ENCODE measurements around the gene LRRC47. TPM values are rescaled to one million over a fixed set of nuclear protein-coding genes. Genes with fewer than 3 reads are reported as not detected.

LRRC47 gene
- total RNA-seq, 4 donors from 2014 or later = 21.6 to 33.5 (median 30.9) TPM

- TF ChIP-seq, protein P1, sequence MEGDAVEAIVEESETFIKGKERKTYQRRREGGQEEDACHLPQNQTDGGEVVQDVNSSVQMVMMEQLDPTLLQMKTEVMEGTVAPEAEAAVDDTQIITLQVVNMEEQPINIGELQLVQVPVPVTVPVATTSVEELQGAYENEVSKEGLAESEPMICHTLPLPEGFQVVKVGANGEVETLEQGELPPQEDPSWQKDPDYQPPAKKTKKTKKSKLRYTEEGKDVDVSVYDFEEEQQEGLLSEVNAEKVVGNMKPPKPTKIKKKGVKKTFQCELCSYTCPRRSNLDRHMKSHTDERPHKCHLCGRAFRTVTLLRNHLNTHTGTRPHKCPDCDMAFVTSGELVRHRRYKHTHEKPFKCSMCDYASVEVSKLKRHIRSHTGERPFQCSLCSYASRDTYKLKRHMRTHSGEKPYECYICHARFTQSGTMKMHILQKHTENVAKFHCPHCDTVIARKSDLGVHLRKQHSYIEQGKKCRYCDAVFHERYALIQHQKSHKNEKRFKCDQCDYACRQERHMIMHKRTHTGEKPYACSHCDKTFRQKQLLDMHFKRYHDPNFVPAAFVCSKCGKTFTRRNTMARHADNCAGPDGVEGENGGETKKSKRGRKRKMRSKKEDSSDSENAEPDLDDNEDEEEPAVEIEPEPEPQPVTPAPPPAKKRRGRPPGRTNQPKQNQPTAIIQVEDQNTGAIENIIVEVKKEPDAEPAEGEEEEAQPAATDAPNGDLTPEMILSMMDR (IDR thresholded peaks at IDR 0.05) = no peak
- DNase-seq (ENCODE audit: low spot score) (no peak), ATAC-seq (ENCODE audit: low FRiP score) (no peak)
Observed at GRCh38 chr1:3779265-3779911, 16.9 kb downstream of the LRRC47 start.

DNA sequence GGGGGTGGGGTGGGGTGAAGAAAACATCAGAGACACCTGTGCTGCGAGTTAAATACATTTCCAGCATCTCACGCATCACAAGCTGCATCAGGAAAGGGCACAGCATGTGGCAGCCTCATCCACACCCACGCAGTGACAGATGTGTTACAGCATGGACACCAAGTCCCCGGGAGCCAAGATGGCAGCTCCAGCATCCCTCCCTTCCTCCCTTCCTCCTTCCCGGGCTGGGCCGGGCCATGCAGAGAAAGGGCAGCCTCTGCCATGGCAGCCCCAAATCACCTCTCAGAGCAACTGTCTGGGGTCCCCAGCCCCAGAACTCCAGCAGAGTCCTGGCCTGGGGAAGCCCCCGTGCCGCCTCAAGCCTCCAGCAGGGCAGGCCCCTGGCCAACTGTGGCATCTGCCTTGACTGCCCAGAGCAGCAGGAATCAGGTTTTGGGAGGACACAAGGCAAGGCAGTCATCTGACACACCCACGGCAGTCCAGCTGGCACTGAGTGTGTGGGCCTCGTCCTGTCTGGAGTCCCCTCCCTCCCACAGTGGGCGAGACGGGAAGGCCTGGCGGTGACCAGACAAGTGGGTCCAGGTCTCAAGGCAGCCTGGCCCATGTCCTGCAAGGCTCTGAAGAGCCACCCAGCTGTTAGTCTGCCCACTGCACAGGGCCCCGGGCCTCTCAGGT, 17.6 kb downstream of the LRRC47 start:
- TF ChIP-seq, protein P1 (IDR thresholded peaks at IDR 0.05) = no peak
- ATAC-seq (ENCODE audit: low FRiP score) = no peak
- no peak for DNase-seq (ENCODE audit: low spot score)

GRCh38 chr1:3777647-3778589, 18.4 kb downstream of the LRRC47 start:
- DNase-seq (ENCODE audit: low spot score) (no peak), ATAC-seq (ENCODE audit: low FRiP score) (no peak)
- TF ChIP-seq, protein P1 (IDR thresholded peaks at IDR 0.05) = no peak

- ATAC-seq (ENCODE audit: low FRiP score) (no peak), DNase-seq (ENCODE audit: low spot score) (no peak)
- TF ChIP-seq, protein P1 (IDR thresholded peaks at IDR 0.05) = no peak
Observed at GRCh38 chr1:3777078-3777547, 19.2 kb downstream of the LRRC47 start.

DNA sequence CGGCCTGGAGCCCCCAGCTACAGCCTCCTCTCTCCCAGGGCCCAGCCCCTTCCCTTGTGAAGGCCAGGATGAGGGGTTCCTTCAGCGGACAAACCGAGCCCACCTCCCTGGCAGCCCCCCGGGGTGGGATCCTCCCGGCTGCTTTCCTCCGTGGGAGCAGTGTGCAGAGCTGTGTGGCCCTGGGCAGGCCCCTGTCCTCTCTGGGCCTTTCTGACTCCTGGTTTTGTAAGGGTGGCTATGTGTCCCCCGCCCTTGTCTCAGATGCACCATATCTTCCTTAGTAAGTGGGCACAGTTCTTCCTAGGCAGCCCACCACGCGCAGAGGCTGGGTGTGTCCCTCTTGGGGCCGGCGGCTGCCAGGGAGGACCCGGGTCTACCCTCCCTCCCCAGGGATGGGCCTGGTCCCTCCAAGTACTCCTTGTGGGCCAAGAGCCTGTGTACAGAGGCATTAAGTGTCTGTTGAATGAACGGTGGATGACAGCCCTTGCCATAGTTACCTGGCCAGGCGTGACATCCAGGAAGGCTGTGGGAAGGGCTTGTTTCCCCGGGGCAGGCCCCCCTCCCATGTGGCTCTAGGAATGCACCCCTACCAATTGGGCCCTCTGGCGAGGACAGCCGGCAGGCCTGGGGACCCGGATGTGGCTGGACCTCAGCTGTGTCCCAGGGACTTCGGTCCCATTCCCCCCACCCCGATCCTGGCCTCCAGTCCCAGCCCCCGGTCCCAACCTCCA, 19.9 kb downstream of the LRRC47 start:
- TF ChIP-seq, protein P1 (IDR thresholded peaks at IDR 0.05) = no peak
- ATAC-seq (ENCODE audit: low FRiP score) (no peak), DNase-seq (ENCODE audit: low spot score) (no peak)

DNA sequence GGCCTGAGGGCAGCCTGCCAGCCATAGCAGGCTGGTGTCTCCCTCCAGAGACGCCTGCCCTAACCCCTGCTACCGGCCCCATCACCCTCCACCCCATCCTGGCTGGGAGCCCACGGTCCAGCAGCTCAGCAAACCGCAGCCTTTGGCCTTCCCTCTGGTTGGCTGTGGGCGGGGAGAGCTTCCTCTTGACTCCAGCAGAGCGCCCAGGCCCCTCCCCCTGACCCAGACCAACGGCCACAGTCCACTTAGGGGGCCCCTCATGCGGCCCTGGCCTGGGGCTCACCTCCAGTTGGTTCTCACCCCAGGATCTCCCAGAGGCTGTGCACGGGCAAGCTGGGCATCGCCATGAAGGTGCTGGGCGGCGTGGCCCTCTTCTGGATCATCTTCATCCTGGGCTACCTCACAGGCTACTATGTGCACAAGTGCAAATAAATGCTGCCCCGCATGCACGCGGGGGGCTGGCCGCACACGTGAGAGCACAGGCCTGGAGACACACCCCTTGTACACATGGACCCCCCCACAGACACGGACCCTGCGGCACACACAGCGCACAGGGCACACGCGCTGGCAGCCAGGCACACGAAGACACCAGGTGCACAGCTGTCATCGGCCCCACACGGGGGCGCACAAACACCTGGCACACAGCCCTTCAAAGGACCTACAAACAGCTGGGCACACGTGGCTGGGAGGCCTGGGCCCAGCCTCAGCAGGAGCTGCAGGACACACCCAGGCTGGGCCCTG, 20.6 kb downstream of the LRRC47 start:
- TF ChIP-seq, protein P1 (IDR thresholded peaks at IDR 0.05) = no peak
- ATAC-seq (ENCODE audit: low FRiP score) (no peak), DNase-seq (ENCODE audit: low spot score) (no peak)
